HG03521 (cell line): ENCODE data around the gene DYTN.

Experiments used
- ATAC-seq: cut with Tn5 transposase; IDR thresholded peaks from one replicate; pipeline ENCODE4 v1.9.1; 2021; ENCODE audit warnings: mild to moderate bottlenecking, moderate library complexity; ENCODE audit not compliant: unreplicated experiment

The DYTN gene

DNA sequence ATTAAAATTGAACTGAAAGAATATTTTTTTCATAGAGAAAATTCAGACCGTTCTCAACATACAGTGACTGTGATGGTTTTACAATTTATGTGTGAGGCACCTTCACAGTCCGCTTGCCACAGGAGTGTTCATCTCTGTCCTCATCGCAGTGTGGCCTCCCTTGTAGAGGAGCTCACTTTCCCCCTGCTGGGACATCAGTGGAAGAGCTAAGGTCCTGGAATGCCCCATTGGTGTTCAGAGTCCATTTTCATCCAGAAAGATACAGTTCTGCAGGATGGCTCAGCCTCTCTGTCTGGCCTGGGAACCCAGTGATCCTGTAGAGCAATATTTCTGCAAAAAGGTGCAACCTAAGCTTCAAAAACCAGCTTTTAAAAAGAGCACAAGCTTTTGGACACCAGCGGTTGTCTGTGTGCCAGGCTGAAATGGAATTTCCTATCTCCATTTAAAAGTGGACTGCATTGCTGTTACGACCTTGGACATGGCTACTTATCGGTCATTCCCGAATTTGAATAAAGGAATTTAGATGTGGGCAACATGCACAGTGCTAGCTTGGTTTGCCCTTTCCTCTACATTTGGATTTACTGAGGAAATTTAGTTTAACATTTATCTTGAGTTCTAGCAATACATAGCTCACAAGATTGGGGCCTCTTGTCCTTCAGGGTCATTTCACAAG, 102.6 kb downstream of the DYTN start:
- ATAC-seq, result no peak

DNA sequence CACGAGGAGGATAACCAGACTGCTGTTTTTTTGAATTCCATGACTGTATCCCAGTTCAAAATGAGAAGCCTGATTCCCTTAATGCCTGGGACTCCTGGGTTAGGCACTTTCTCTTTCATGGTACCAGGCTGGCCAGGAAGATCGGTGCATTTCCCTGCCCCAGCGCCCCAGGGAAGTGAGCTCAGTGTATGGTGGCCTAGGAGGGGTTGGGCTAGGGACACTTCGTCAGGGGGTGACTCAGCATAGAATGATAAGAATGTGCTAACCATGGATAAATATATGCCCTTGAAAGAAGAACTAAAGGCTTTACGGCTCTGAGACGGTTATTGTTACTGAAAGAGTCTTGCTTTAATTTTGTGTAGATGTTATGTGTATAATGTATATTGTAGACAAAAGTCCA, 103.4 kb downstream of the DYTN start:
- ATAC-seq, result no peak

DNA sequence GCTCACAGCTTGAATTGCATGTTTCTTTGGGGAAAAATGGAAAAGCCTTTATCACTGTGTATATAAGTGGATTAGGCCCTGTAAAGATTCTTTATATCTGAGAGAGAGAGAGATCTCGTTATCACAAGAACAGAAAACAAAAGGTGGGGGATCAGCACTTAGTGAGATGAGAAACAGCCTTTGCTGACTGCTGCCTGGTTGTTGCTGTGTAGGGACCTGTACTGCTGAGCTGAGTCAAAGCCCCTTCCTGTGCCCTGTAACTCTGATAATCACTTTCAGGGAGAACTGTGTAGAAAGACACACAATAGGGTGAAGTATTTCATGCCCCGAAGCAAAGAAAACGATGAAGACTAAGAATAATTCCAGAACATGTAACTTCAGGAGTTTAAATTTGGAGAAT, 106.5 kb downstream of the DYTN start:
- ATAC-seq, result no peak

DNA sequence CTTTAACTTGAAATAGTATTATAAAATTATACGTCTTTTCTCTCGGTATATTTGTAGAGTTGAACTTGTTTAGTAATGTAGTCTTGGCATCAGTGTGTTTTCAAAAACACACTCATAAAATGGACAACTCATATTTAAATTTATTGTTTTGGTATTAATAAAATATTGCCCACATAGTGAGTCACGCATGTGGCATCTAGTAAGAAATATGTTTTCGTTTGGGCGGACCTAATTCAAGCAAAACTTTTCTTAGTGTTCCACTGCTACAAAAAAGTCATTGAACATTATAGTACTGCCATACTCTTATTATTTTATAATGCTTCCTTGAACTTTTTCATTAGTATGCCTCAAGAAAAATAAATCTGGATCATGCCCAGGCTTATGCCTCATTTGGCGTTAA, 107.0 kb downstream of the DYTN start:
- ATAC-seq, result no peak

DNA sequence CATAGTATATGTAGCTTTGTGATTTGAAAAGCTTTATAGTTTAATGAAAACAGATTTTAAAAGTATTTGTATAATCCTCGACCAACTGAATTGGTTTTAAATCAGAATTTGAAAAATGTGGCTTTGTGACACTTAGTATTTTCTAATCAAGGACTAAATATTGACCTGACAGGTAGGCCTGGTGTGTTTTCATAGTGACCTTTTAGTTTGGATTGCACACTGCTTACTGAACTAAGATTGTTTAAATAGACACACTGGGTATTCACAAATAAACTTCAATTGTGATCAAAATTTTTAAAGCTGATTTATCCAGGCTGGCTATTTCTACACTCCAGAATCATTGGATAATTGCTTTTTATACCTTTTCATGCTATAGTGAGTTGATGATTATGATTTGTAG, 107.7 kb downstream of the DYTN start:
- no peak for ATAC-seq

DNA sequence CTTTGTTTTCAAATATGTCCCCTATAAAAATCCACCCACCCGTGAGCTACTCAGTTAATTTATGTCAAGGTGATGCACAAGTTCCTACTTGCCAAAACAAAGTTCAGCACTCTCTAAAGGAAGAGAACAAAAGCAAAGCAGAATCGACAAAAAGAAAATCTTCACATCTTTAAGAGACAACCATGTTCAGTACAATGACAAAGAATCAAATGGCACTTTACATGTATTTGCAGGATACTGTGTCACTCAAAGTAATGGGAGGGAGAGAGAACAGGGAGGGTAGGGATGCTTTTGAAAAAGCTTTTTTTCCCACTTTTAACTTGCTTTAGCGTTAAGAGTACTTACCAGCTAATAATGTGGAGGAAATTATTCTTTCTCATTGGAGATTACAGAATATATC, 115.0 kb downstream of the DYTN start:
- no peak for ATAC-seq
